CD14-positive monocyte (primary cell): ENCODE results near the gene HEYL. TPM values are rescaled to one million over a fixed set of nuclear protein-coding genes. Genes with fewer than 3 reads are reported as not detected.

Source experiments
- DNase-seq, 3 donors: peaks; one replicate each; pipeline ENCODE4 v3.0.0-alpha.2; 2011 to 2022
- H2AFZ ChIP-seq: 2 replicates; pipeline ENCODE4 v1.6.0; 2012; ENCODE audit warnings: mild to moderate bottlenecking, low read depth, low read length, inconsistent platforms; ENCODE audit not compliant: insufficient read depth, poor library complexity, severe bottlenecking
- H3K27ac ChIP-seq, 2 donors: 1 replicate in 1 of 2; 2 replicates in 1 of 2; pipeline ENCODE4 v1.5.1; 2012 to 2013; ENCODE audit warnings: low read length in 2 of 2, control low read depth in 1 of 2, inconsistent platforms in 1 of 2, low read depth in 1 of 2, mild to moderate bottlenecking in 1 of 2
- H3K27me3 ChIP-seq, 2 donors: one replicate each; pipeline versions ENCODE4 v1.6.0 to v1.6.1; 2011 to 2013; ENCODE audit warnings: low read length in 2 of 2; ENCODE audit not compliant: control insufficient read depth in 2 of 2, insufficient read depth in 2 of 2
- H3K36me3 ChIP-seq, 2 donors: replicated peaks in 1 of 2; 1 replicate in 1 of 2; 2 replicates in 1 of 2; pipeline versions ENCODE4 v1.5.1 to v1.6.1; 2012 to 2013; ENCODE audit warnings: low read length in 2 of 2, control low read depth in 1 of 2, inconsistent platforms in 1 of 2, mild to moderate bottlenecking in 1 of 2; ENCODE audit not compliant: insufficient read depth in 2 of 2, control insufficient read depth in 1 of 2
- H3K4me1 ChIP-seq, 2 donors: 1 replicate in 1 of 2; 2 replicates in 1 of 2; pipeline versions ENCODE4 v1.5.1 to v1.6.1; 2012 to 2013; ENCODE audit warnings: low read length in 2 of 2, control low read depth in 1 of 2, inconsistent platforms in 1 of 2, mild to moderate bottlenecking in 1 of 2, moderate library complexity in 1 of 2; ENCODE audit not compliant: insufficient read depth in 2 of 2, control insufficient read depth in 1 of 2
- H3K4me2 ChIP-seq: replicated peaks from 2 replicates; pipeline ENCODE3; 2012; ENCODE audit warnings: low read length, moderate library complexity, mild to moderate bottlenecking; ENCODE audit not compliant: poor library complexity, severe bottlenecking; ENCODE audit errors: extremely low read depth
- H3K4me3 ChIP-seq, 3 experiments: fragments of 200-600 bp in 1 of 3; sonication (generic) in 1 of 3; replicated peaks in 1 of 3; 1 replicate in 2 of 3; 2 replicates in 1 of 3; pipeline ENCODE4 v1.5.1; 2011 to 2013; ENCODE audit warnings: low read length in 3 of 3, mild to moderate bottlenecking in 3 of 3, control low read depth in 2 of 3, low read depth in 2 of 3, inconsistent platforms in 1 of 3, moderate library complexity in 1 of 3
- H3K79me2 ChIP-seq: 2 replicates; pipeline ENCODE4 v1.6.0; 2012; ENCODE audit warnings: mild to moderate bottlenecking, control low read depth, inconsistent platforms, low read length, moderate library complexity; ENCODE audit not compliant: insufficient read depth
- H3K9ac ChIP-seq: 2 replicates; pipeline ENCODE4 v1.6.0; 2017; ENCODE audit warnings: low read length, mild to moderate bottlenecking; ENCODE audit not compliant: insufficient read depth, poor library complexity, severe bottlenecking
- H3K9me3 ChIP-seq, 2 donors: replicated peaks in 1 of 2; 1 replicate in 1 of 2; 2 replicates in 1 of 2; pipeline versions ENCODE4 v1.5.1 to v1.6.1; 2012 to 2013; ENCODE audit warnings: low read length in 2 of 2, control low read depth in 1 of 2; ENCODE audit not compliant: control insufficient read depth in 1 of 2, insufficient read depth in 1 of 2
- H4K20me1 ChIP-seq: 2 replicates; pipeline ENCODE4 v1.6.0; 2012; ENCODE audit warnings: mild to moderate bottlenecking, low read length, control low read depth, moderate library complexity; ENCODE audit not compliant: insufficient read depth
- H3K27ac Mint-ChIP-seq, 7 donors: one replicate each; pipeline ENCODE4 v1.8.0; 2020; ENCODE audit warnings: mild to moderate bottlenecking in 7 of 7, mixed read lengths in 7 of 7, moderate library complexity in 6 of 7, inconsistent platforms in 2 of 7
- H3K27me3 Mint-ChIP-seq, 3 donors: one replicate each; pipeline ENCODE4 v1.8.0; 2021 to 2022; ENCODE audit warnings: low read depth in 3 of 3, mild to moderate bottlenecking in 3 of 3, mixed read lengths in 3 of 3, moderate library complexity in 3 of 3, inconsistent platforms in 1 of 3
- H3K36me3 Mint-ChIP-seq, 2 donors: one replicate each; pipeline ENCODE4 v1.8.0; 2020; ENCODE audit warnings: mixed read lengths in 2 of 2, inconsistent platforms in 1 of 2, mild to moderate bottlenecking in 1 of 2
- H3K4me1 Mint-ChIP-seq: one replicate; pipeline ENCODE4 v1.8.0; 2020; ENCODE audit warnings: mild to moderate bottlenecking, mixed read lengths
- H3K4me3 Mint-ChIP-seq, 2 donors: one replicate each; pipeline ENCODE4 v1.8.0; 2020; ENCODE audit warnings: mild to moderate bottlenecking in 2 of 2, mixed read lengths in 2 of 2, moderate library complexity in 1 of 2
- H3K9me3 Mint-ChIP-seq, 7 donors: one replicate each; pipeline ENCODE4 v1.8.0; 2020 to 2022; ENCODE audit warnings: mixed read lengths in 7 of 7, mild to moderate bottlenecking in 6 of 7, moderate library complexity in 6 of 7, inconsistent platforms in 2 of 7
- WGBS: methylation state at CpG from one replicate; pipeline ENCODE4 v1.1.5; 2013; ENCODE audit warnings: missing lambda C conversion rate; ENCODE audit not compliant: insufficient coverage; 5-methylcytosine and 5-hydroxymethylcytosine counted together
- intact Hi-C, 2 donors: fragments of 100-400 bp; cut with micrococcal nuclease; formaldehyde crosslinking; loops; one replicate each; pipeline versions ENCODE4 v1.15.0 to v1.15.1; 2023
- polyA plus RNA-seq, 3 donors: library from polyadenylated mRNA; depleted of rRNA in 1 of 3; unstranded in 2 of 3; stranded (reverse) in 1 of 3; fragments of 300-500 nt in 2 of 3; fragments of >200 nt in 1 of 3; fragmentation: Illumina TruSeq in 2 of 3; gene quantifications; 1 replicate in 2 of 3; 2 replicates in 1 of 3; pipeline ENCODE4 v1.2.3, GENCODE V29; 2012 to 2021
- TF ChIP-seq, protein P1 (sequence below): fragments of 200-600 bp; IDR thresholded peaks from one replicate; pipeline ENCODE4 v1.8.0; 2022; ENCODE audit warnings: antibody characterized with exemption, mild to moderate bottlenecking

HEYL gene
- polyA plus RNA-seq, 3 donors = 0.04 to 0.15 (median 0.15) TPM

DNA sequence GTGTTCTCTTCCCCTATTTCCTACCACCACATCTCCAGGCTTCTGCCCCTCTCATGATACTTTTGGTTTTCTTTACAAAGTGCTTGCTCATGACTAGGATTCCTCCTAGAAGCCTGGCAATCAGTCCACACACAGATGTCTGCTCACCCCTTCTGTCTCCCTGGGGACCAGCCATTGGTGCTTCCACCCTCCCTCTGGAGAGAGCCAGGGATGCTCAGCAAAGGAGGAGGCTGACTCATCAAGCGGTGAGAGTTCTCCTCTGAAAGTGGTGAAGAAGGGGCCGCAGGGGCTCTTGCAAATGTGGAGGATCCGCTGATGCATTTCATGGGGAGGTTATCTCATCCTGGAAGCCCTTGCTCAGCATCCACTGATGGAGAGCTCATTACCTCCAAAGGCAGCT is 18.0 kb upstream of the HEYL start:
- peak overlapping the region; percentile 77 for H2AFZ ChIP-seq
- H3K79me2 ChIP-seq = no peaks in the 10 kb centered on the region
- H3K36me3 ChIP-seq = no peaks in the 10 kb centered on the region
- peaks cover 2 to 14% (median 4%) of the 10 kb centered on the region in 3 donors for H3K27me3 Mint-ChIP-seq
- peaks cover 17% of the 10 kb centered on the region for H3K4me1 Mint-ChIP-seq
- no peaks in the 10 kb centered on the region for H3K9me3 Mint-ChIP-seq
- no peaks in the 10 kb centered on the region for H3K36me3 Mint-ChIP-seq
- no peaks in the 10 kb centered on the region for H3K27me3 ChIP-seq
- no peak overlapping the region for H3K27ac ChIP-seq
- H3K4me1 ChIP-seq = peaks cover 7 to 9% of the 10 kb centered on the region in 2 donors
- H3K4me3 ChIP-seq = no peak overlapping the region
- H3K27ac Mint-ChIP-seq = no peak overlapping the region
- H3K4me3 Mint-ChIP-seq = no peak overlapping the region
- H3K4me2 ChIP-seq = no peak overlapping the region
- no peaks in the 10 kb centered on the region for H4K20me1 ChIP-seq
- TF ChIP-seq, protein P1, sequence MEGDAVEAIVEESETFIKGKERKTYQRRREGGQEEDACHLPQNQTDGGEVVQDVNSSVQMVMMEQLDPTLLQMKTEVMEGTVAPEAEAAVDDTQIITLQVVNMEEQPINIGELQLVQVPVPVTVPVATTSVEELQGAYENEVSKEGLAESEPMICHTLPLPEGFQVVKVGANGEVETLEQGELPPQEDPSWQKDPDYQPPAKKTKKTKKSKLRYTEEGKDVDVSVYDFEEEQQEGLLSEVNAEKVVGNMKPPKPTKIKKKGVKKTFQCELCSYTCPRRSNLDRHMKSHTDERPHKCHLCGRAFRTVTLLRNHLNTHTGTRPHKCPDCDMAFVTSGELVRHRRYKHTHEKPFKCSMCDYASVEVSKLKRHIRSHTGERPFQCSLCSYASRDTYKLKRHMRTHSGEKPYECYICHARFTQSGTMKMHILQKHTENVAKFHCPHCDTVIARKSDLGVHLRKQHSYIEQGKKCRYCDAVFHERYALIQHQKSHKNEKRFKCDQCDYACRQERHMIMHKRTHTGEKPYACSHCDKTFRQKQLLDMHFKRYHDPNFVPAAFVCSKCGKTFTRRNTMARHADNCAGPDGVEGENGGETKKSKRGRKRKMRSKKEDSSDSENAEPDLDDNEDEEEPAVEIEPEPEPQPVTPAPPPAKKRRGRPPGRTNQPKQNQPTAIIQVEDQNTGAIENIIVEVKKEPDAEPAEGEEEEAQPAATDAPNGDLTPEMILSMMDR = no peak
- intact Hi-C loops = loop anchor here in 1 of 2 donors (5.0 kb wide), 1 partner anchor 65 kb away; no protein-coding TSS in a partner anchor
- DNase-seq = no peak
- no peaks in the 10 kb centered on the region for H3K9me3 ChIP-seq
- WGBS = 100% methylated on average over 2 of the region's 3 CpGs
- no peak overlapping the region for H3K9ac ChIP-seq

DNA sequence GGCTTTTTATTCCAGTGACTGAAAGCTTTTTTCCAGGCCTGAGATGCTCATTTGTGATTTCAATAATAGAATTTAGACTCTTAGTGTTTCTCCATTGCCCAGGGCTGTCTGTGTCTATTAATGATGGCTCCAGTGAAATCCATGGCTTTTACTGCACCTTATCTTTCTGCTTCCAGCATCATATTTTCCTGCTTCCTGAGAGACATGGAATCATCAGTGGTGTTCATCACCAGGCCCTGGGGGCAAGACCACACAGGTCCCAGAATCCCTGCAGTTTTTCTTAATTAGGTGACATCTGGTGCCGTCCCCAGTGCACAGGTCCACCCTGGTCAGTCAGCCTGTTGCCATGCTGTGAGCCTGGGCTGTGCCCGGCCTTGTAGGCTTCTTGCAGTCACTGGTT is 16.9 kb upstream of the HEYL start:
- Histone ChIP-seq H3K36me3 (no peaks in the 10 kb centered on the region), H3K27me3 (no peaks in the 10 kb centered on the region), H2AFZ (no peak overlapping the region), H3K79me2 (no peaks in the 10 kb centered on the region), H3K4me1 (peaks cover 7 to 9% of the 10 kb centered on the region in 2 donors), H3K4me3 (no peak overlapping the region), H3K4me2 (no peak overlapping the region), H3K9me3 (no peaks in the 10 kb centered on the region), H4K20me1 (no peaks in the 10 kb centered on the region), H3K27ac (no peak overlapping the region), H3K9ac (no peak overlapping the region)
- Mint-ChIP-seq H3K27me3 (peaks cover 2 to 14% (median 4%) of the 10 kb centered on the region in 3 donors), H3K27ac (peak overlapping the region in 1 of 7 donors; percentile 36), H3K36me3 (no peaks in the 10 kb centered on the region), H3K4me3 (no peak overlapping the region), H3K4me1 (peaks cover 17% of the 10 kb centered on the region), H3K9me3 (no peaks in the 10 kb centered on the region)
- WGBS = 92% methylated on average over 2 of the region's 2 CpGs
- TF ChIP-seq, protein P1 = no peak
- no peak for DNase-seq
- intact Hi-C loops = loop anchor here in 1 of 2 donors (5.0 kb wide), 1 partner anchor 66 kb away; no protein-coding TSS in a partner anchor
